Stimulated activated CD4-positive, alpha-beta T cell treated with anti-CD3 and anti-CD28 coated beads, Interleukin-4, amount 100 ng/mL, for 1 hour (primary cell): ENCODE data around the gene STON2.
A peak's percentile ranks its signal among the peaks of the same experiment; 100 is the strongest.
"Not testable (repeated sequence)": the region's sequence is repeated elsewhere in the genome, so short reads cannot be mapped to it uniquely, and the experiment has no call there.

Experiments used
- DNase-seq: peaks from one replicate; pipeline ENCODE4 v3.0.0-alpha.2; 2020

The STON2 gene

DNA sequence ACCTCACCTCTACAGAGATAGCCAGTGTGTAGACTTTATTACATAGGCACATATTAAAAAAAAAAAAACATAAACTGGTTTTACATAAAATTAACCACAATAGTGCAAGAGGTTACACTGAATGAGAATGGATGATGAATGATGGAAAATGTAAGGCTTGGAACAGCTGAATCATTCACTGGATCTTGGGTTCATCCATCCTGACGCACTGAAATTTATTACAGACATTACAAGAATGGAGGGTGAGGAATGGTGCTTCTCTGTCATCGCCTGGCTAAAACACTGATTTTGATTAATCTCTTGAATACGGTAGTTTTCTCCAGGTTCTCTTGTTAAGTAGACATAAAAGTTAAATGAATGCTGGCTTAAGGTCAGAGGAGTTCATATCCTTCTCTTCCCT, 139.4 kb downstream of the STON2 start:
- DNase-seq, result no peak

DNA sequence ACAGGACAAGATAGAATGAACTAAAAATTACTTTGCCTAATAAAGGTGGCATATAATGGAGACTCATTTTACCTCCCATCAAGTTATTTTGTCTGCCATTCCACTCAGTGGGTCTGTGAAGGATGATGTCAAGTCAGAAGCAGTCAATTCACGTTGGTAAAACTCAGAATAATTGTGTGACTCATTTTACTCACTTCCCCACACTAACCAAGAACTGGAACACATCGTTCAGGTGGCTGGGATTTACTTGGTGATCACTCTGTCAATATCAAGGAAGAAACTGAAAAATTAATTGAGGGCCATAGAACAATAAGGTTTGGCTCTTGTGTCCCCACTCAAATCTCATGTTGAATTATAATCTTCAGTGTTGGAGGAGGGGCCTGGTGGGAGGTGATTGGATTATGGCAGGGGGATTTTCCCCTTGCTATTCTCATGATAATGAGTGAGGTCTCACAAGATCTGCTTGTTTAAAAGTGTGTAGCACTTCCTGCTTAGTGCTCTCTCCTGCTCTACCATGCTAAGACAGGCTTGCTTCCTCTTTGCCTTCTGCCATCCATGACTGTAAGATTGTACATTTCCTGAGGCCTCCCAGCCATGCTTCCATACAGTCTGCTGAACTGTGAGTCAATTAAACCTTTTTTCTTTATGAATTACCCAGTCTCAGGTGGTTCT, 143.7 kb downstream of the STON2 start:
- no peak for DNase-seq

GRCh38 chr14:81252278-81252677, 147.8 kb downstream of the STON2 start:
- no peak for DNase-seq

DNA sequence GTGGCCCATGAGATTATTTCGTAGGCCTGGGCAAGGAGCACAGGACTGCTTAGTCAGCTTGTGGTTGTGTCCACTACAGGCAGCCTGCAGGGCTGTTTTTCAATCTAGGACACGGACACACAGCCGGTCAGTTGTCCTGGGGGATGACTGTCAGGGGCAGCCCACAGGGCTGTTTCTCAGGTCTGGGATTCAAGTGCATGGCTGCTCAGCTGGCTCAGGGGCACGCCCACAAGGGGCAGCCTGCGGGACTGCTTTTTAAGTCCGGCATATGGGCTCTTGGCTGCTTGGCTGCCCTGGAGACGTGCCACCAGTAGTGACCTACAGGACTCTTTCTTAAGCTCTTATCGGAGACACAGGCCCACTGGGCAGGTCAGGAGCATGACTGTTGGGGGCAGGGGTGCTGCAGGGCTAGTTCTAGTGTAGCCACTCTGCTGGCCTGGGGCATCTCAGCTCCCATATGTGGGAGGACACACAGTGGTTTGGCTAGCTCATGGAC, 152.8 kb downstream of the STON2 start:
- no peak for DNase-seq

- no peak for DNase-seq
Observed at GRCh38 chr14:81246461-81247270, 153.5 kb downstream of the STON2 start.

DNA sequence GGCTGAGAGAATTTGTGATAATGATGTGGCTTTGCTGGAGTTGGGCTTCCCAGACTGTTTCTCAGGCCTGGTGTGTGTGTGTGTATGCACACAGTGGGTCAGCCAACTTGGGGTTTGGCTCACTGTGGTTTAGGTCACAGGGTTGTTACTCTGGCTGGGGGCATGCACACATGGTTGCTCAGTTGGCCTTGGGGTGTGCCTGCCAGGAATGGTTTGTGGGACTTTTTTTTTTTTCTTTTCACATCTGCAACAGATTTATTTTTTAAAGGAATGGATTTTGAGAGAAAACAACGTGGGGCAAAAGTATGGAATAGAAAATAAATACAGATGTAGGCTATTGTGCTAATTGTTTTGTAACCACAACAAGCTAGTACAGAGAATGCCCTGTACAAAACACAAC, 154.4 kb downstream of the STON2 start:
- no peak for DNase-seq

DNA sequence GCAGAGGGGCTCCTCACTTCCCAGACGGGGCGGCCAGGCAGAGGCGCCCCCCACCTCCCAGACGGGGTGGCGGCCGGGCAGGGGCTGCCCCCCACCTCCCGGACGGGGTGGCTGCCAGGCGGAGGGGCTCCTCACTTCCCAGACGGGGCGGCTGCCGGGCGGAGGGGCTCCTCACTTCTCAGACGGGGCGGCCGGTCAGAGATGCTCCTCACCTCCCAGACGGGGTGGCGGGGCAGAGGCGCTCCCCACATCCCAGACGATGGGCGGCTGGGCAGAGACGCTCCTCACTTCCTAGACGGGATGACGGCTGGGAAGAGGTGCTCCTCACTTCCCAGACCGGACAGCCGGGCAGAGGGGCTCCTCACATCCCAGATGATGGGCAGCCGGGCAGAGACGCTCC, 155.7 kb downstream of the STON2 start:
- not testable (repeated sequence) for DNase-seq

- no peak for DNase-seq
Observed at GRCh38 chr14:81243499-81243898, 156.6 kb downstream of the STON2 start.

GRCh38 chr14:81236849-81237248, 163.3 kb downstream of the STON2 start:
- not testable (repeated sequence) for DNase-seq

DNA sequence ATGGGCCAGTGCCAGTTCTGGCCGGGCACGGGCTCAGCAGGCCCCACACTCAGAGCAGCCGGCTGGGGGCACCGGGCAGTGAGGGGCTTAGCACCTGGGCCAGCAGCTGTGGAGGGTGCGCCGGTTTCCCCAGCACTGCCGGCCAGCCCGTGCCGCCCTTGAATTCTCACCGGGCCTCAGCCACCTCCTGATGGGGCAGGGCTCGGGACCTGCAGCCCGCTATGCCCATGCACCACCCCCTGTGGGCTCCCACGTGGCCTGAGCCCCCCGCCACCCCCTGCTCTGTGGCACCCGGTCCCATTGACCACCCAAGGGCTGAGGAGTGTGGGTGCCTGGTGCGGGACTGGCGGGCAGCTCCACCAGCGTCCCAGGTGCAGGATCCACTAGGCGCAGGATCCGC, 164.0 kb downstream of the STON2 start:
- no peak for DNase-seq

DNA sequence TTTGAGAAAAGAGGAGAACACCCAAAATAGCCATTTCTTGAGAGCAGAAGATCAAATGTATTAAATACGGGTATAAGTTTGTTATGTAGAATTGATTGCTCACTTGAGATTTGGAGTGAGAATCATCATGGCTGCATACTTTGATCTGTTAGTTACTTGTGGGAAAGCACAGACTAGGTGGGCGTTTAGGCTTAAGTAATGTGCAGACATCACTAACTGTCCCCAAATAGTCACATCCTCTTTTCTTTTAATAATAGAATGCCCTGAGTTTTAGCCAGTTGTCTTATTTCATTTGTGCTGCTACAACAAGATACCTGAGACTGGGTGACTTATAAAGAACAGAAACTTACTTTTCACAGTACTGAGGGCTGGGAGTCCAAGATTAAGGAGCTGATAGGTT, 165.0 kb downstream of the STON2 start:
- no peak for DNase-seq

- DNase-seq, result no peak
Observed at GRCh38 chr14:81234278-81234677, 165.8 kb downstream of the STON2 start.

DNA sequence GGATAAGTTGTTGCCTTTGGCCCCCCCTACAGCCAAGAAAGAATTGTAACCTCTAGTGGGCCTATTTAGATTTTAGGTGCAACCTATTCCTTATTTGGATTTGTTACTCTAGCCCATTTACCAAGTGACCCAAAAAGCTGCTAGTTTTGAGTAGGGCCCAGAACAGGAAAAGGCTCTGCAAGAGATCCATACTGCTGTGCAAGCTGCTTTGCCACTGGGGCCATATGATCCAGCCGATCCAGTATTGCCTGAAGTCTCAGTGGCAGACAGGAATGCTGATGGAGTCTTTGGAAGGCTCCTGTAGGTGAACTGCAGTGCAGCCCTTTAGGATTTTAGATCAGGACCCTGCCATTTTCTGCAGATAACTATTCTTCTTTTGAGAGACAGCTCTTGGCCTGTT, 166.5 kb downstream of the STON2 start:
- DNase-seq, result no peak

DNA sequence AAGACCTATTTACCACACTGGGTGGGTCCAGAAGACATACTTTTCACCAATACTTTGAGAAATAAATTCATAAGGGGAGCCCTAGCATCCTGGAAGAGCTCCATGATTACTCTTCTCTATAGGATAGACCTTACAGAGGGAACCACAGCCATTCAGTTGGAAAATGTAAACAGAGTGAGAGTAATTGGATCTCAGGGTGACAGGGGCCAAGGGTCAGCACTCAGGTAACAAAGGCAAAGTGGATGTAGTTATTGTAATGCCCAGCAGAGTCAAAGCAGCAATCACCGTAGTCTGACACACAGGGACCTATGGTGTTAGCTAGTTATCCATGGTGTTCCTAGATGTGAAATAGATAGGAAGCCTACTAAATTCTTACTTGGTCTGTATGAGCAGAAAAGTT, 168.6 kb downstream of the STON2 start:
- no peak for DNase-seq

DNA sequence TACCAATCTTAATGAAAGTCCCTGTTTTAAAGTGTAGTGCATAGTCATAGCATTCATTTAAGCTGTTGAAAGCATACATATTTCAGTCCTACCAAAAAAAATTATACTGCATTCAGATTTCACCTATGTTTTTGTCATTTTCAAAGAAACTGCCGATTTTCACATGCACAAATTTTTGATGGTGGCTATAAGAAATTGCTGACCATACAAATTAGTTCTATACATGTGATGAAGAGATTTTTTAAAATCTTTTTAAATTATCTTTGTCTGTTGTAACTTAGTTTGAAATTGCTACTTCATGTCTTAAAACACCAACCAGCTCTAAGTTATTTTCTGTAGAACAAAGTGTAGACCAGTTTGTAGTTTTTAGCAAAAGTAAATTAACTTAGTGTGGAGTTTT, 175.9 kb downstream of the STON2 start:
- DNase-seq, result no peak

GRCh38 chr14:81223788-81224187, 176.3 kb downstream of the STON2 start:
- DNase-seq, result not testable (repeated sequence)

- DNase-seq, result no peak
Observed at GRCh38 chr14:81222691-81223090, 177.4 kb downstream of the STON2 start.

GRCh38 chr14:81222126-81222525, 178.0 kb downstream of the STON2 start:
- no peak for DNase-seq

GRCh38 chr14:81221579-81222102, 178.5 kb downstream of the STON2 start:
- no peak for DNase-seq

- peak; percentile 92 for DNase-seq
Observed at GRCh38 chr14:81220830-81221578, 179.1 kb downstream of the STON2 start, which contains the start of gene GTF2A1. Gene GTF2A1, minus strand, starts transcription at chr14:81220959. Its CDS starts 441 bp downstream, at chr14:81220518.

DNA sequence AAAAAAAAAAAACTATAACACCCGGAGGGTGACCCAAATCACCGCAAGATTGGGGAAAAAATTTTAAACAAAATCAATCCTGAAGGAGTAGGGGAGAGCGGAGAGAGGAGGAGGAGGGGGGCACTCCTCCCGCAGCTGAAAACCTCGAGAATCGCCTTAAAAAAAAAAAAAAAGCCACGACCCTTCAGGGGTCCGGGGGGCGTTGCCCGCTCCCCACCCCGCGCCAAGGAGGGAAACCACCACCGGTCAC, 179.6 kb downstream of the STON2 start:
- DNase-seq, result no peak

DNA sequence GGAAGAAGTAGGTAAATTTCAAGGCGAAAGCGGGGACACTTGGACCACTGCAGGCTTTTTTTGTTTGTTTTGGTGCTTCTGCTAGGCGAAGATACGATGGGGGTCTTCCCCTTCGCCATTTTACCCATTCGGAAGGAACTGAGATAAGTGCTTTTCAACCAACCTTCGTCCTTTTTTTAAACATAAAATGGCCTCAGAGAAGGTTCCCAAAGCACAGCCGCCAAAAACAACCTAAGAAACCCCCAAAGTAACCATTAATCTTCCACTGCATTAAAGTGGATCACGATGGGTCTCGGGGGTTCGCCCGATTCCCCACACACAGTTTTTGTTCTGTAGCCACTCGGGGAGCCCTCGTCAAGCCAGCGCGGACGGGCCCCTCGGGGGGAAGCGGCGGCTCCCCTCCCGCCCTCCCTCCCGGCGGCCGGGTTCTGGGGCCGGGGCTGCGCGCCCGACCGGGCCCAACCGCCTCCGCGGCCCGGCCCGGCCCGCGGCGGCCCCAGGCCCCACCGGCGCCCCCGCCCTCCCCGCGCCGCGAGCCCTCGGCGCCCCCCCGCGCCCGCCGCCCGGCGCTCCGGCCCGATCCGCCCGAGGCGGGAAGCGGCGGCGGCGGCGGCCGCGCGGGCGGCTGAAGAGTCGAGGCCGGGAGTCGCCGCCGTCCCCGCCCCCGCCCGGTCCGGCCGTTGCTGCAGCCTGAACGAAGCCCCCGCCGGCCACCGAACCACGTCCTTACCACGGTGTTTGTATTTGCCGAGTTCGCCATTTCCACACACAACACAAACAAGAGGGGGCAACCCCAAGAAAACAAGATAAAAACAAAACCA, 180.2 kb downstream of the STON2 start:
- DNase-seq, result peak; percentile 47
